K562 (cell line): Measurements from ENCODE around the gene PLEKHO2. TPM values are rescaled to one million over a fixed set of nuclear protein-coding genes. Genes with fewer than 3 reads are reported as not detected.

Source experiments
- ATF7 ChIP-seq: fragments of 450-650 bp; IDR thresholded peaks from 2 replicates; pipeline ENCODE4 v1.7.1; 2014; ENCODE audit warnings: mild to moderate bottlenecking, moderate library complexity
- BRF1 ChIP-seq: IDR thresholded peaks from 3 replicates; pipeline ENCODE4 v1.6.1; 2011; ENCODE audit warnings: borderline replicate concordance, mild to moderate bottlenecking; ENCODE audit not compliant: insufficient read length; ENCODE audit errors: extremely low read depth
- BRF2 ChIP-seq: IDR thresholded peaks from 3 replicates; pipeline ENCODE4 v1.6.1; 2011; ENCODE audit warnings: borderline replicate concordance, mild to moderate bottlenecking; ENCODE audit not compliant: insufficient read length, insufficient read depth
- CBX2 ChIP-seq: fragments of 200-600 bp; sonication (generic); IDR thresholded peaks from one replicate; pipeline ENCODE4 v1.6.1; 2012; ENCODE audit warnings: mild to moderate bottlenecking, low read length, inconsistent platforms; ENCODE audit not compliant: insufficient read depth, poor library complexity, severe bottlenecking
- EGR1 ChIP-seq: fragments of 450-650 bp; conservative IDR thresholded peaks from 2 replicates; pipeline ENCODE4 v1.6.1; 2017; ENCODE audit warnings: mild to moderate bottlenecking
- ETS2 ChIP-seq: IDR thresholded peaks from 2 replicates; pipeline ENCODE4 v1.6.1; 2016; ENCODE audit warnings: borderline replicate concordance, missing genetic modification characterization, mild to moderate bottlenecking, moderate library complexity, missing compliant biosample characterization; ENCODE audit not compliant: poor library complexity, severe bottlenecking
- EZH2 ChIP-seq: IDR thresholded peaks from 2 replicates; pipeline ENCODE4 v1.6.1; 2012; ENCODE audit warnings: low read depth, mild to moderate bottlenecking, inconsistent platforms, low read length, borderline replicate concordance
- HMBOX1 ChIP-seq: sonication (generic); IDR thresholded peaks from 2 replicates; pipeline ENCODE4 v1.6.1; 2016
- HSF4 ChIP-seq: fragments of 250-450 bp; sonication (Bioruptor Pico); IDR thresholded peaks from 2 replicates; pipeline ENCODE4 v2.1.2; 2022; ENCODE audit warnings: mild to moderate bottlenecking, moderate library complexity, borderline replicate concordance
- ILF3 ChIP-seq: fragments of 450-650 bp; IDR thresholded peaks from 2 replicates; pipeline ENCODE4 v1.6.1; 2018; ENCODE audit warnings: antibody characterized with exemption, mild to moderate bottlenecking, moderate library complexity, borderline replicate concordance
- NFIX ChIP-seq: fragments of 250-450 bp; sonication (Bioruptor Pico); IDR thresholded peaks from 2 replicates; pipeline ENCODE4 v1.4.0; 2020; ENCODE audit warnings: low read depth, mild to moderate bottlenecking, moderate library complexity
- NR2C2 ChIP-seq, 2 experiments: fragments of 200-800 bp in 1 of 2; sonication (Bioruptor generic) in 1 of 2; sonication (generic) in 1 of 2; formaldehyde crosslinking in 1 of 2; IDR thresholded peaks; 2 replicates each; pipeline versions ENCODE4 v1.6.1 to v1.8.0; 2016 to 2022; ENCODE audit warnings: mild to moderate bottlenecking in 1 of 2, missing compliant biosample characterization in 1 of 2, missing genetic modification characterization in 1 of 2, missing genetic modification reagents in 1 of 2
- POLR2A ChIP-seq: fragments of 450-650 bp; conservative IDR thresholded peaks from 2 replicates; pipeline ENCODE4 v1.6.1; 2016
- SMARCA4 ChIP-seq: fragments of 450-650 bp; IDR thresholded peaks from 2 replicates; pipeline ENCODE4 v1.6.1; 2016
- STAT5B ChIP-seq: fragments of 250-450 bp; sonication (Bioruptor Pico); IDR thresholded peaks from 2 replicates; pipeline ENCODE4 v1.8.0; 2021; ENCODE audit warnings: mild to moderate bottlenecking, inconsistent platforms
- TAF1 ChIP-seq: IDR thresholded peaks from 2 replicates; pipeline ENCODE4 v1.6.1; 2011; ENCODE audit warnings: mild to moderate bottlenecking, low read length, moderate library complexity; ENCODE audit not compliant: insufficient read depth, control insufficient read depth, severe bottlenecking; ENCODE audit errors: extremely low read depth
- TEAD4 ChIP-seq, 2 experiments: sonication (generic) in 1 of 2; formaldehyde crosslinking in 1 of 2; IDR thresholded peaks; 2 replicates each; pipeline versions ENCODE4 v1.6.1 to v1.8.0; 2012 to 2022; ENCODE audit warnings: borderline replicate concordance in 1 of 2, inconsistent platforms in 1 of 2, low read length in 1 of 2, mild to moderate bottlenecking in 1 of 2, missing genetic modification reagents in 1 of 2
- THRAP3 ChIP-seq: fragments of 450-650 bp; IDR thresholded peaks from 2 replicates; pipeline ENCODE4 v1.6.1; 2016; ENCODE audit warnings: mild to moderate bottlenecking, inconsistent platforms, borderline replicate concordance
- ZFP91 ChIP-seq: sonication (generic); formaldehyde crosslinking; IDR thresholded peaks from 2 replicates; pipeline ENCODE4 v1.8.0; 2022; ENCODE audit warnings: mild to moderate bottlenecking, missing genetic modification reagents
- ZKSCAN1 ChIP-seq: fragments of 150-350 bp; IDR thresholded peaks from 2 replicates; pipeline ENCODE4 v1.6.1; 2016; ENCODE audit warnings: low read depth, low read length
- ZNF277 ChIP-seq: fragments of 250-450 bp; sonication (Bioruptor Pico); IDR thresholded peaks from 2 replicates; pipeline ENCODE4 v1.8.0; 2022; ENCODE audit warnings: inconsistent platforms, mild to moderate bottlenecking, moderate library complexity, borderline replicate concordance
- ZNF76 ChIP-seq: fragments of 250-450 bp; sonication (Bioruptor Pico); IDR thresholded peaks from 2 replicates; pipeline ENCODE4 v1.4.0; 2020; ENCODE audit warnings: mild to moderate bottlenecking, moderate library complexity, borderline replicate concordance
- polyA plus RNA-seq, 8 experiments: library from polyadenylated mRNA; depleted of rRNA in 4 of 8; stranded (reverse) in 5 of 8; unstranded in 3 of 8; fragments of >200 nt; fragmentation: Nextera tagmentation in 2 of 8; fragmentation: Illumina TruSeq in 1 of 8; extraction: Ambion mirVana in 2 of 8; extraction: Trizol in 1 of 8; gene quantifications; 2 replicates each; pipeline versions ENCODE4 v1.2.1 to v1.2.3, GENCODE V29; 2011 to 2014; ENCODE audit warnings: inconsistent platforms in 1 of 8, missing spikeins in 1 of 8
- total RNA-seq, 7 experiments: library from RNA; depleted of rRNA in 6 of 7; stranded (reverse); fragments of >200 nt in 6 of 7; fragmentation: Illumina TruSeq in 2 of 7; extraction: Trizol in 2 of 7; gene quantifications; 2 replicates each; pipeline versions ENCODE4 v1.2.1 to v1.2.3, GENCODE V29; 2011 to 2021; ENCODE audit warnings: low replicate concordance in 1 of 7

Gene PLEKHO2
- total and polyA plus RNA-seq, 9 of the 15 experiments (the other 6 are each of a cell fraction or from before 2014, with no cell fraction given): 0.24 to 8.8 (median 5.5) TPM

GRCh38 chr15:64841344-64842095 lies at the start of gene PLEKHO2 (continued):
- TF ChIP-seq STAT5B: no peak
- peak; percentile 87; the same call in 1 of the 2 replicates for TF ChIP-seq EGR1
- TF ChIP-seq ATF7: 0 out of 2 replicates have a peak, but pooled peaks have one; percentile 17
- TF ChIP-seq TAF1: peak; percentile 86
- TF ChIP-seq EZH2: no peak
- TF ChIP-seq HMBOX1: no peak
- no peak for TF ChIP-seq TEAD4 (IDR thresholded peaks at IDR 0.05; ENCODE audit: low read length)
- no peak for TF ChIP-seq TEAD4 (CRISPR knock-in tag; IDR thresholded peaks at IDR 0.05; ENCODE audit: borderline replicate concordance)
- TF ChIP-seq NR2C2 (CRISPR knock-in tag; IDR thresholded peaks at IDR 0.05): no peak
- TF ChIP-seq NR2C2 (tag; IDR thresholded peaks at IDR 0.05): no peak
- no peak for TF ChIP-seq ZKSCAN1
- no peak for TF ChIP-seq BRF2
- TF ChIP-seq THRAP3: no peak
- TF ChIP-seq ILF3: no peak
- peak; percentile 79 for TF ChIP-seq POLR2A
- TF ChIP-seq ZNF277 (CRISPR knock-in tag): no peak
- no peak for TF ChIP-seq CBX2
- no peak for TF ChIP-seq ZNF76 (CRISPR knock-in tag)
- TF ChIP-seq SMARCA4: no peak
- TF ChIP-seq BRF1: no peak
- no peak for TF ChIP-seq ZFP91 (CRISPR knock-in tag)
- TF ChIP-seq HSF4 (CRISPR knock-in tag): no peak
- TF ChIP-seq ETS2: no peak
- TF ChIP-seq NFIX (CRISPR knock-in tag): no peak
